Fibroblast of pulmonary artery (primary cell): ENCODE data around the gene CBFB.
"Not testable (repeated sequence)": the region's sequence is repeated elsewhere in the genome, so short reads cannot be mapped to it uniquely, and the experiment has no call there.

Experiments
- DNase-seq: peaks from one replicate; pipeline ENCODE4 v3.0.0-alpha.2; 2010; ENCODE audit warnings: low read depth
- H3K4me3 ChIP-seq: replicated peaks from 2 replicates; pipeline ENCODE4 v1.5.1; 2011; ENCODE audit warnings: low read depth, mild to moderate bottlenecking, control low read depth, low read length, moderate library complexity
- TF ChIP-seq, protein P1 (sequence below): IDR thresholded peaks from 2 replicates; pipeline ENCODE4 v1.5.1; 2011; ENCODE audit warnings: mild to moderate bottlenecking, control low read depth, low read length, inconsistent platforms; ENCODE audit errors: missing control alignments

Gene CBFB

DNA sequence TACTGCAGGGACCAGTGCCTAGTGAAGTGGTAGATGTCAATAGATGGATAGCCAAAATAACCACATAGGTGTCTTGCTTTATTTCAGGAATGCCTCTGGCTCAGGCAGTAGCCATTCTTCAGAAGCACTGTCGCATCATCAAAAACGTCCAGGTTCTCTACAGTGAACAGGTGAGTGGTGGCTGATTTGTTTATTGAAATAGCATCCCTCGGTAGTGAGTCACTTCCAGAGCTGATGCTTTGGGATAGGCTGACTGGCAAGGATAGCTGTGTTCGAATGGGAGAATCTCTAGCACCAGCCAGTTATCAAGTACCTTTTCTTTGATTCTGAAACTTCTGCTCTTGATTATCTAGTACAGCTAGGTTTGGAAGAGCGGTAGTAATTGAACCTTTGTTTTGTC is 91.1 kb downstream of the CBFB start:
- DNase-seq = no peak
- TF ChIP-seq, protein P1, sequence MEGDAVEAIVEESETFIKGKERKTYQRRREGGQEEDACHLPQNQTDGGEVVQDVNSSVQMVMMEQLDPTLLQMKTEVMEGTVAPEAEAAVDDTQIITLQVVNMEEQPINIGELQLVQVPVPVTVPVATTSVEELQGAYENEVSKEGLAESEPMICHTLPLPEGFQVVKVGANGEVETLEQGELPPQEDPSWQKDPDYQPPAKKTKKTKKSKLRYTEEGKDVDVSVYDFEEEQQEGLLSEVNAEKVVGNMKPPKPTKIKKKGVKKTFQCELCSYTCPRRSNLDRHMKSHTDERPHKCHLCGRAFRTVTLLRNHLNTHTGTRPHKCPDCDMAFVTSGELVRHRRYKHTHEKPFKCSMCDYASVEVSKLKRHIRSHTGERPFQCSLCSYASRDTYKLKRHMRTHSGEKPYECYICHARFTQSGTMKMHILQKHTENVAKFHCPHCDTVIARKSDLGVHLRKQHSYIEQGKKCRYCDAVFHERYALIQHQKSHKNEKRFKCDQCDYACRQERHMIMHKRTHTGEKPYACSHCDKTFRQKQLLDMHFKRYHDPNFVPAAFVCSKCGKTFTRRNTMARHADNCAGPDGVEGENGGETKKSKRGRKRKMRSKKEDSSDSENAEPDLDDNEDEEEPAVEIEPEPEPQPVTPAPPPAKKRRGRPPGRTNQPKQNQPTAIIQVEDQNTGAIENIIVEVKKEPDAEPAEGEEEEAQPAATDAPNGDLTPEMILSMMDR = no peak
- no peak overlapping the region for H3K4me3 ChIP-seq

- DNase-seq, H3K4me3 ChIP-seq: not testable (repeated sequence)
Measured at GRCh38 chr16:67122799-67123198, 93.8 kb downstream of the CBFB start.

DNA sequence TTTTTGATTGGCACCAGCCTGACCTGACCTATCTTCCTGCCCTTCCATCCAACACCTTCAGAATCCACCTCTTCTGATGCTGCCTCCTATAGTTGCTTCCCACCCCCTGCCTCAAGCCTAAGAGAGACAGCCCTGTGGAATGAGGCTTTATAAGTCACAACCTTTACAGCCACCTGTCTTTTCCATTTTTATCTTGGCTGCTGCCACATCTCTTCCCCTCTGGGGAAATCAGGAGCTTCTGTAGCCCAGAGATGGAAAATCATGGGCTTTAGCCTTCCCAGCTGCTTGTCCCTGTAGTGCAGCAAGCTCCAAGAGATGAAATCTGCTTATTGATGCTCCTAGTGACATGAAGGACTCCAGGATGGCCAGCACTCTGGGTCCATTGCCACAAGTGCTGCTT is 99.5 kb downstream of the CBFB start:
- TF ChIP-seq, protein P1 = no peak
- no peak overlapping the region for H3K4me3 ChIP-seq
- no peak for DNase-seq

DNA sequence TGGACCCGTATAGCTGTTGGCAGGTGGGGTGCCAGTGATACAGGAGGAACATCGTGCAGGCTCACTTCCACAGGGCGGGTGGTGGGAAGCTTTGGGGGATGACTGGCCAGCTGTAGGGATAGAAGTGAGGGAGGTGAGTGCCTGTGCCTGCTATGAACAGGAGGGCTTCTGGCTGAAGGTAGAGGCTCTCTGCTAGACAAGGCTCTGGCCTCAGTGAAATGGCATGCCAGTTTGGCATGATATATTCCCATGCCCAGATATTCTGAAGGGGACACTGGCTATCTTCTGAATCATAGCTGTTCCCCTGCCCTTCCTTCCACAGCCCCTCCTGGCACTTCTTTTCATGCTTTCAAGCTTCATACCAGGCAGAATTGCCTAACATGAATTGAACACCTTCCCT is 99.9 kb downstream of the CBFB start:
- TF ChIP-seq, protein P1 = no peak
- DNase-seq = no peak
- H3K4me3 ChIP-seq = no peak overlapping the region

- H3K4me3 ChIP-seq = no peak overlapping the region
- no peak for DNase-seq
- TF ChIP-seq, protein P1 = no peak
Measured at GRCh38 chr16:67129422-67129821, 100.5 kb downstream of the CBFB start.

- H3K4me3 ChIP-seq = no peak overlapping the region
- TF ChIP-seq, protein P1 = no peak
Measured at GRCh38 chr16:67137605-67138004, 108.7 kb downstream of the CBFB start.

GRCh38 chr16:67141391-67141790 is 112.4 kb downstream of the CBFB start:
- H3K4me3 ChIP-seq = no peak overlapping the region
- no peak for DNase-seq
- TF ChIP-seq, protein P1 = no peak

More at GRCh38 chr16:67137605-67138004, 108.7 kb downstream of the CBFB start:
- DNase-seq = peak; percentile 71

- no peak for DNase-seq
- TF ChIP-seq, protein P1 = no peak
- no peak overlapping the region for H3K4me3 ChIP-seq
Measured at GRCh38 chr16:67142342-67142741, 113.4 kb downstream of the CBFB start.
